ENCODE measurements around the gene CSF2.

DNA sequence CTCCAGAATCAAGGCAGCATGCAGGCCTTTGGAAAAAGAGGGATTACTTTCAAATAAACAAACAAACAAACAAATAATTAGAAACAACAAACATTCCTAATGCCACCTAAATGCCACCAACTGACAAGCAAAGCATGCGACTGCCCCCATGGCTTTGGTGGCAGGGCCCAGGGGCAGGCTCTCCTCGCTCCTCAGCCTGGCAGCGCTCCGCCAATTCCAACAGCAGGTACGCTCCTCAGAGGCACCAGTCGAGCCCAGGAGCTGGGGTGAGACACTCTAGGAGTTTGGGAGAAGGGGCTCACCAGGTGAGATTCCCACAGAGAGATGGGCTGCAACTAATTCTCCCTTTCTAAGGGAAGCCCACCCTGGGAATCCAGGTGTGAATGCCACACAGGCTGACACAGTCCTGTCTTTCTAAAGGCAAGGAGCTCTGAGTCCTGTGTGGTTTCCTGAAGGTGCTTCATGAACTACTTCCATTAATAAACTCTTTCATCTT is 27.8 kb downstream of the CSF2 start:
- TF ChIP-seq POLR2A (IDR thresholded peaks at IDR 0.05; ENCODE audit: borderline replicate concordance, extremely low read depth, insufficient read depth, insufficient read length): no peak
- TF ChIP-seq, protein P1, sequence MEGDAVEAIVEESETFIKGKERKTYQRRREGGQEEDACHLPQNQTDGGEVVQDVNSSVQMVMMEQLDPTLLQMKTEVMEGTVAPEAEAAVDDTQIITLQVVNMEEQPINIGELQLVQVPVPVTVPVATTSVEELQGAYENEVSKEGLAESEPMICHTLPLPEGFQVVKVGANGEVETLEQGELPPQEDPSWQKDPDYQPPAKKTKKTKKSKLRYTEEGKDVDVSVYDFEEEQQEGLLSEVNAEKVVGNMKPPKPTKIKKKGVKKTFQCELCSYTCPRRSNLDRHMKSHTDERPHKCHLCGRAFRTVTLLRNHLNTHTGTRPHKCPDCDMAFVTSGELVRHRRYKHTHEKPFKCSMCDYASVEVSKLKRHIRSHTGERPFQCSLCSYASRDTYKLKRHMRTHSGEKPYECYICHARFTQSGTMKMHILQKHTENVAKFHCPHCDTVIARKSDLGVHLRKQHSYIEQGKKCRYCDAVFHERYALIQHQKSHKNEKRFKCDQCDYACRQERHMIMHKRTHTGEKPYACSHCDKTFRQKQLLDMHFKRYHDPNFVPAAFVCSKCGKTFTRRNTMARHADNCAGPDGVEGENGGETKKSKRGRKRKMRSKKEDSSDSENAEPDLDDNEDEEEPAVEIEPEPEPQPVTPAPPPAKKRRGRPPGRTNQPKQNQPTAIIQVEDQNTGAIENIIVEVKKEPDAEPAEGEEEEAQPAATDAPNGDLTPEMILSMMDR (IDR thresholded peaks at IDR 0.05 in 2 of 3, conservative IDR thresholded peaks at IDR 0.05 in 1 of 3; ENCODE audit: borderline replicate concordance in 1 of 3, insufficient read depth in 1 of 3, low read depth in 2 of 3, low read length in 2 of 3): no peak
- no peak for TF ChIP-seq ZNF274 (IDR thresholded peaks at IDR 0.05; ENCODE audit: low read depth, low read length)
- no peak for TF ChIP-seq EGR1 (IDR thresholded peaks at IDR 0.05; ENCODE audit: low read depth)
- no peak for TF ChIP-seq SRF (IDR thresholded peaks at IDR 0.05; ENCODE audit: low read depth)
- TF ChIP-seq, protein P2, sequence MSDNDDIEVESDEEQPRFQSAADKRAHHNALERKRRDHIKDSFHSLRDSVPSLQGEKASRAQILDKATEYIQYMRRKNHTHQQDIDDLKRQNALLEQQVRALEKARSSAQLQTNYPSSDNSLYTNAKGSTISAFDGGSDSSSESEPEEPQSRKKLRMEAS (IDR thresholded peaks at IDR 0.05): no peak
- TF ChIP-seq POLR2AphosphoS5 (IDR thresholded peaks at IDR 0.05; ENCODE audit: low read depth, low read length): no peak
- TF ChIP-seq RAD21 (IDR thresholded peaks at IDR 0.05; ENCODE audit: low read depth): no peak
- TF ChIP-seq YY1 (IDR thresholded peaks at IDR 0.05; ENCODE audit: extremely low read depth, insufficient replicate concordance, low read depth, low read length): no peak
- TF ChIP-seq, protein P3, sequence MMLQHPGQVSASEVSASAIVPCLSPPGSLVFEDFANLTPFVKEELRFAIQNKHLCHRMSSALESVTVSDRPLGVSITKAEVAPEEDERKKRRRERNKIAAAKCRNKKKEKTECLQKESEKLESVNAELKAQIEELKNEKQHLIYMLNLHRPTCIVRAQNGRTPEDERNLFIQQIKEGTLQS (IDR thresholded peaks at IDR 0.05): no peak
- TF ChIP-seq JUND (IDR thresholded peaks at IDR 0.05): no peak
- no peak for TF ChIP-seq EZH2 (IDR thresholded peaks at IDR 0.05)
- TF ChIP-seq, protein P4, sequence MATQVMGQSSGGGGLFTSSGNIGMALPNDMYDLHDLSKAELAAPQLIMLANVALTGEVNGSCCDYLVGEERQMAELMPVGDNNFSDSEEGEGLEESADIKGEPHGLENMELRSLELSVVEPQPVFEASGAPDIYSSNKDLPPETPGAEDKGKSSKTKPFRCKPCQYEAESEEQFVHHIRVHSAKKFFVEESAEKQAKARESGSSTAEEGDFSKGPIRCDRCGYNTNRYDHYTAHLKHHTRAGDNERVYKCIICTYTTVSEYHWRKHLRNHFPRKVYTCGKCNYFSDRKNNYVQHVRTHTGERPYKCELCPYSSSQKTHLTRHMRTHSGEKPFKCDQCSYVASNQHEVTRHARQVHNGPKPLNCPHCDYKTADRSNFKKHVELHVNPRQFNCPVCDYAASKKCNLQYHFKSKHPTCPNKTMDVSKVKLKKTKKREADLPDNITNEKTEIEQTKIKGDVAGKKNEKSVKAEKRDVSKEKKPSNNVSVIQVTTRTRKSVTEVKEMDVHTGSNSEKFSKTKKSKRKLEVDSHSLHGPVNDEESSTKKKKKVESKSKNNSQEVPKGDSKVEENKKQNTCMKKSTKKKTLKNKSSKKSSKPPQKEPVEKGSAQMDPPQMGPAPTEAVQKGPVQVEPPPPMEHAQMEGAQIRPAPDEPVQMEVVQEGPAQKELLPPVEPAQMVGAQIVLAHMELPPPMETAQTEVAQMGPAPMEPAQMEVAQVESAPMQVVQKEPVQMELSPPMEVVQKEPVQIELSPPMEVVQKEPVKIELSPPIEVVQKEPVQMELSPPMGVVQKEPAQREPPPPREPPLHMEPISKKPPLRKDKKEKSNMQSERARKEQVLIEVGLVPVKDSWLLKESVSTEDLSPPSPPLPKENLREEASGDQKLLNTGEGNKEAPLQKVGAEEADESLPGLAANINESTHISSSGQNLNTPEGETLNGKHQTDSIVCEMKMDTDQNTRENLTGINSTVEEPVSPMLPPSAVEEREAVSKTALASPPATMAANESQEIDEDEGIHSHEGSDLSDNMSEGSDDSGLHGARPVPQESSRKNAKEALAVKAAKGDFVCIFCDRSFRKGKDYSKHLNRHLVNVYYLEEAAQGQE (IDR thresholded peaks at IDR 0.05; ENCODE audit: low read depth): no peak

Measured in HCT116 (cell line).